Spleen (tissue), 11 donors: ENCODE measurements around the gene EBNA1BP2. TPM values are rescaled to one million over a fixed set of nuclear protein-coding genes. Genes with fewer than 3 reads are reported as not detected.

Experiments
- DNase-seq: peaks from one replicate; pipeline ENCODE4 v3.0.0-alpha.2; 2020
- H3K27ac ChIP-seq, 8 donors: fragments of 200-600 bp; sonication (generic) in 7 of 8; 1 replicate in 4 of 8; 2 replicates in 4 of 8; pipeline versions ENCODE4 v1.5.0 to v1.8.0; 2016 to 2021; ENCODE audit warnings: inconsistent platforms in 4 of 8, mild to moderate bottlenecking in 4 of 8, moderate library complexity in 1 of 8
- H3K27me3 ChIP-seq, 7 donors: fragments of 200-600 bp; sonication (generic) in 6 of 7; replicated peaks in 1 of 7; 1 replicate in 4 of 7; 2 replicates in 3 of 7; pipeline versions ENCODE4 v1.5.0 to v1.8.0; 2016 to 2021; ENCODE audit warnings: inconsistent platforms in 3 of 7, mild to moderate bottlenecking in 1 of 7
- H3K36me3 ChIP-seq, 6 donors: fragments of 200-600 bp; sonication (generic) in 5 of 6; 1 replicate in 4 of 6; 2 replicates in 2 of 6; pipeline versions ENCODE4 v1.5.0 to v1.8.0; 2016 to 2021; ENCODE audit warnings: inconsistent platforms in 2 of 6
- H3K4me1 ChIP-seq, 6 donors: fragments of 200-600 bp; sonication (generic) in 5 of 6; 1 replicate in 3 of 6; 2 replicates in 3 of 6; pipeline versions ENCODE4 v1.5.0 to v1.8.0; 2016 to 2021; ENCODE audit warnings: inconsistent platforms in 3 of 6
- H3K4me3 ChIP-seq, 8 donors: fragments of 200-600 bp; sonication (generic) in 7 of 8; 1 replicate in 4 of 8; 2 replicates in 4 of 8; pipeline versions ENCODE4 v1.5.0 to v1.8.0; 2016 to 2021; ENCODE audit warnings: inconsistent platforms in 4 of 8, mild to moderate bottlenecking in 4 of 8, moderate library complexity in 2 of 8
- H3K9me3 ChIP-seq, 8 donors: fragments of 200-600 bp; sonication (generic) in 7 of 8; 1 replicate in 4 of 8; 2 replicates in 4 of 8; pipeline versions ENCODE4 v1.5.0 to v1.8.0; 2016 to 2021; ENCODE audit warnings: inconsistent platforms in 4 of 8
- CTCF ChIP-seq, 11 experiments: fragments of 200-600 bp in 7 of 11; fragments of 450-650 bp in 4 of 11; sonication (generic) in 4 of 11; IDR thresholded peaks in 8 of 11; conservative IDR thresholded peaks in 3 of 11; 1 replicate in 7 of 11; 2 replicates in 4 of 11; pipeline versions ENCODE4 v1.4.0 to v1.8.0; 2016 to 2021; ENCODE audit warnings: antibody characterized with exemption in 11 of 11, inconsistent platforms in 4 of 11, mild to moderate bottlenecking in 1 of 11
- POLR2A ChIP-seq, 3 donors: fragments of 450-650 bp; IDR thresholded peaks; one replicate each; pipeline ENCODE4 v1.5.1; 2017; ENCODE audit warnings: antibody characterized with exemption in 3 of 3, mild to moderate bottlenecking in 1 of 3
- POLR2AphosphoS5 ChIP-seq, 3 donors: sonication (generic); formaldehyde crosslinking; IDR thresholded peaks; one replicate each; pipeline ENCODE4 v1.5.1; 2017; ENCODE audit warnings: antibody characterized with exemption in 3 of 3
- WGBS, 5 donors: extraction: QIAGEN DNeasy Blood & Tissue Kit in 3 of 5; methylation state at CpG; one replicate each; pipeline versions ENCODE4 v1.1.5 to v1.1.7; 2013 to 2018; 5-methylcytosine and 5-hydroxymethylcytosine counted together
- intact Hi-C: fragments of 100-400 bp; cut with DNase I; formaldehyde crosslinking; loops from one replicate; pipeline ENCODE4 v1.15.0; 2023; ENCODE audit warnings: low total_unique reads
- polyA plus RNA-seq, 3 donors: library from polyadenylated mRNA; stranded (reverse); fragments of 200-250 nt; gene quantifications; one replicate each; pipeline ENCODE4 v1.2.1, GENCODE V29; 2013
- total RNA-seq, 7 donors: library from RNA; depleted of rRNA in 3 of 7; stranded (reverse); fragments of >200 nt in 3 of 7; fragmentation: NEBNext Ultra II Directional in 4 of 7; extraction: Animal tissue kit (Norgen Biotek cat#: 25700) in 4 of 7; gene quantifications; one replicate each; pipeline versions ENCODE4 v1.1.0 to v1.2.1, GENCODE V29; 2016 to 2021
- donor health status: healthy with polysubstance abuse.
- donor health status: DM: no; HTN: no; CAD: no; lungs with moderate emphysema.
- donor health status: DM: no; HTN: no; CAD: no.
- donor health status: Bipolar disorder and iron deficiency.
- donor health status: healthy.
- donor health status: DM: no; HTN: no; CAD: no.
- donor health status: DM: yes; HTN: yes; CAD: no.

The EBNA1BP2 gene
- total and polyA plus RNA-seq, 10 donors = 22.7 to 49.7 (median 33.1) TPM

- no peaks in the 10 kb centered on the region for H3K4me1 ChIP-seq
- no peak overlapping the region for H3K4me3 ChIP-seq
- DNase-seq = no peak
- TF ChIP-seq POLR2AphosphoS5 (IDR thresholded peaks at IDR 0.05) (no peak), POLR2A (IDR thresholded peaks at IDR 0.05) (no peak), CTCF (IDR thresholded peaks at IDR 0.05 in 8 of 11, conservative IDR thresholded peaks at IDR 0.05 in 3 of 11) (no peak)
- intact Hi-C loops = no loop called here
- H3K27ac ChIP-seq = no peak overlapping the region
- peaks cover 0 to 49% (median 5%) of the 10 kb centered on the region in 7 donors for H3K27me3 ChIP-seq
- H3K36me3 ChIP-seq = no peaks in the 10 kb centered on the region
- no peaks in the 10 kb centered on the region for H3K9me3 ChIP-seq
- WGBS, 5 donors = 89 to 94% (median 93%) methylated on average over 6 of the region's 6 CpGs
Measured at GRCh38 chr1:43153443-43153842, 18.6 kb downstream of the EBNA1BP2 start.

- Histone ChIP-seq H3K4me1 (peaks cover 0 to 5% (median 2%) of the 10 kb centered on the region in 6 donors), H3K36me3 (no peaks in the 10 kb centered on the region), H3K27ac (no peak overlapping the region), H3K9me3 (no peaks in the 10 kb centered on the region), H3K27me3 (peaks cover 0 to 54% (median 11%) of the 10 kb centered on the region in 7 donors), H3K4me3 (no peak overlapping the region)
- WGBS, 5 donors = 39 to 64% (median 40%) methylated on average over 4 of the region's 4 CpGs
- intact Hi-C loops = no loop called here
- no peak for DNase-seq
- no peak for TF ChIP-seq POLR2AphosphoS5 (IDR thresholded peaks at IDR 0.05)
Measured at GRCh38 chr1:43152866-43153265, 19.2 kb downstream of the EBNA1BP2 start.

GRCh38 chr1:43149889-43150288, 22.2 kb downstream of the EBNA1BP2 start:
- intact Hi-C loops = no loop called here
- no peak overlapping the region for H3K27ac ChIP-seq
- DNase-seq = no peak
- H3K9me3 ChIP-seq = no peaks in the 10 kb centered on the region
- H3K4me3 ChIP-seq = no peak overlapping the region
- WGBS, 5 donors = 84 to 88% (median 86%) methylated on average over 5 of the region's 5 CpGs
- H3K27me3 ChIP-seq = peaks cover 0 to 84% (median 37%) of the 10 kb centered on the region in 7 donors
- no peak for TF ChIP-seq POLR2AphosphoS5 (IDR thresholded peaks at IDR 0.05)
- TF ChIP-seq POLR2A (IDR thresholded peaks at IDR 0.05) = no peak
- TF ChIP-seq CTCF (IDR thresholded peaks at IDR 0.05 in 8 of 11, conservative IDR thresholded peaks at IDR 0.05 in 3 of 11) = no peak
- no peaks in the 10 kb centered on the region for H3K36me3 ChIP-seq
- H3K4me1 ChIP-seq = peaks cover 0 to 12% (median 10%) of the 10 kb centered on the region in 6 donors

- Histone ChIP-seq H3K27ac (no peak overlapping the region), H3K36me3 (no peaks in the 10 kb centered on the region), H3K27me3 (peaks cover 0 to 94% (median 39%) of the 10 kb centered on the region in 7 donors), H3K4me3 (peak overlapping the region in 7 of 8 donors; percentile 4 to 58 (median 25)), H3K9me3 (no peaks in the 10 kb centered on the region), H3K4me1 (peaks cover 0 to 12% (median 10%) of the 10 kb centered on the region in 6 donors)
- DNase-seq = no peak
- no peak for TF ChIP-seq POLR2AphosphoS5 (IDR thresholded peaks at IDR 0.05)
- no peak for TF ChIP-seq POLR2A (IDR thresholded peaks at IDR 0.05)
- no peak for TF ChIP-seq CTCF (IDR thresholded peaks at IDR 0.05 in 8 of 11, conservative IDR thresholded peaks at IDR 0.05 in 3 of 11)
- intact Hi-C loops = no loop called here
- 5 to 10% (median 7%) methylated on average over 31 to 47 of the region's 47 CpGs for WGBS, 5 donors
Measured at GRCh38 chr1:43147625-43148327, 24.3 kb downstream of the EBNA1BP2 start.
